Cardiac septum (tissue), 1 donor: ENCODE measurements around the gene SNX33. TPM values are rescaled to one million over a fixed set of nuclear protein-coding genes. Genes with fewer than 3 reads are reported as not detected.
"Not testable (repeated sequence)": the region's sequence is repeated elsewhere in the genome, so short reads cannot be mapped to it uniquely, and the experiment has no call there.

ENCODE experiments used
- DNase-seq: peaks from one replicate; pipeline ENCODE4 v3.0.0-alpha.2; 2020; ENCODE audit warnings: low spot score
- intact Hi-C: fragments of 100-400 bp; cut with DNase I; formaldehyde crosslinking; loops from one replicate; pipeline ENCODE4 v1.14.0; 2022
- total RNA-seq: library from RNA; stranded (reverse); fragmentation: NEBNext Ultra II Directional; extraction: Animal tissue kit (Norgen Biotek cat#: 25700); gene quantifications from one replicate; pipeline ENCODE4 v1.2.1, GENCODE V29; 2021
- donor health status: DM: no; HTN: no; CAD: no.

Gene SNX33
- total RNA-seq, 1 donor from 2014 or later, result 10.3 TPM

GRCh38 chr15:75706682-75706954 lies 58.9 kb downstream of the SNX33 start:
- intact Hi-C loops, result no loop called here
- no peak for DNase-seq

- intact Hi-C loops, result not testable (repeated sequence)
- peak; percentile 88 for DNase-seq
Observed at GRCh38 chr15:75709458-75709857, 61.7 kb downstream of the SNX33 start.

- intact Hi-C loops, DNase-seq: not testable (repeated sequence)
Observed at GRCh38 chr15:75710874-75711273, 63.2 kb downstream of the SNX33 start.

GRCh38 chr15:75711495-75711894 lies 63.8 kb downstream of the SNX33 start:
- intact Hi-C loops, DNase-seq: not testable (repeated sequence)

Other genes starting within 250 kb of the SNX33 start
- 30.6 TPM for gene SIN3A, start 196.2 kb upstream of the SNX33 start, total RNA-seq
- 8.8 TPM for gene PTPN9, start 68.6 kb upstream of the SNX33 start, total RNA-seq
- gene SNUPN, start 22.2 kb upstream of the SNX33 start, total RNA-seq, result 13.6 TPM
- gene IMP3, start 7.7 kb upstream of the SNX33 start, total RNA-seq, result 30.0 TPM
- gene CSPG4, start 64.9 kb downstream of the SNX33 start, total RNA-seq, result 21.3 TPM
- gene UBE2Q2, start 195.5 kb downstream of the SNX33 start, total RNA-seq, result 38.3 TPM